Skeletal muscle satellite cell (primary cell): Measurements from ENCODE around the gene RARA.
A peak's percentile ranks its signal among the peaks of the same experiment; 100 is the strongest.
"Not testable (repeated sequence)": the region's sequence is repeated elsewhere in the genome, so short reads cannot be mapped to it uniquely, and the experiment has no call there.

ENCODE experiments used
- H3K27me3 ChIP-seq: 2 replicates; pipeline ENCODE4 v1.7.0; 2013; ENCODE audit warnings: low read length; ENCODE audit not compliant: control insufficient read depth, insufficient read depth
- H3K36me3 ChIP-seq: 2 replicates; pipeline ENCODE4 v1.7.0; 2013; ENCODE audit warnings: mild to moderate bottlenecking, control low read depth, low read length; ENCODE audit not compliant: insufficient read depth
- H3K4me1 ChIP-seq: 2 replicates; pipeline ENCODE4 v1.7.0; 2013; ENCODE audit warnings: low read length; ENCODE audit not compliant: control insufficient read depth, insufficient read depth
- H3K4me2 ChIP-seq: 2 replicates; pipeline ENCODE4 v1.7.0; 2013; ENCODE audit warnings: mild to moderate bottlenecking, low read length
- H3K4me3 ChIP-seq: 2 replicates; pipeline ENCODE4 v1.7.0; 2013; ENCODE audit warnings: low read length
- H3K9ac ChIP-seq: 2 replicates; pipeline ENCODE4 v1.7.0; 2013; ENCODE audit warnings: mild to moderate bottlenecking, low read depth, low read length, moderate library complexity
- H3K9me3 ChIP-seq: replicated peaks from 2 replicates; pipeline ENCODE4 v1.7.0; 2013; ENCODE audit warnings: mild to moderate bottlenecking, control low read depth, low read length

Gene RARA

GRCh38 chr17:40360091-40360490, 51.1 kb downstream of the RARA start:
- H3K4me1 ChIP-seq: peaks cover 19% of the 10 kb centered on the region

GRCh38 chr17:40361063-40361924, 52.3 kb downstream of the RARA start:
- H3K27me3 ChIP-seq: no peaks in the 10 kb centered on the region
- H3K9me3 ChIP-seq: no peaks in the 10 kb centered on the region
- peaks cover 2% of the 10 kb centered on the region for H3K36me3 ChIP-seq
- H3K4me3 ChIP-seq: no peak overlapping the region
- no peak overlapping the region for H3K9ac ChIP-seq
- H3K4me2 ChIP-seq: no peak overlapping the region
- H3K4me1 ChIP-seq: peaks cover 19% of the 10 kb centered on the region

More at GRCh38 chr17:40360091-40360490, 51.1 kb downstream of the RARA start:
- Histone ChIP-seq H3K4me2 (no peak overlapping the region), H3K4me3 (no peak overlapping the region), H3K9ac (no peak overlapping the region), H3K27me3 (no peaks in the 10 kb centered on the region), H3K9me3 (no peaks in the 10 kb centered on the region), H3K36me3 (peaks cover 14% of the 10 kb centered on the region)

GRCh38 chr17:40361925-40362695, 53.1 kb downstream of the RARA start:
- H3K27me3 ChIP-seq: no peaks in the 10 kb centered on the region
- peak overlapping the region; percentile 82 for H3K4me3 ChIP-seq
- H3K36me3 ChIP-seq: no peaks in the 10 kb centered on the region
- H3K4me2 ChIP-seq: peak overlapping the region; percentile 100
- H3K9me3 ChIP-seq: no peaks in the 10 kb centered on the region
- peaks cover 19% of the 10 kb centered on the region for H3K4me1 ChIP-seq
- peak overlapping the region; percentile 63 for H3K9ac ChIP-seq

DNA sequence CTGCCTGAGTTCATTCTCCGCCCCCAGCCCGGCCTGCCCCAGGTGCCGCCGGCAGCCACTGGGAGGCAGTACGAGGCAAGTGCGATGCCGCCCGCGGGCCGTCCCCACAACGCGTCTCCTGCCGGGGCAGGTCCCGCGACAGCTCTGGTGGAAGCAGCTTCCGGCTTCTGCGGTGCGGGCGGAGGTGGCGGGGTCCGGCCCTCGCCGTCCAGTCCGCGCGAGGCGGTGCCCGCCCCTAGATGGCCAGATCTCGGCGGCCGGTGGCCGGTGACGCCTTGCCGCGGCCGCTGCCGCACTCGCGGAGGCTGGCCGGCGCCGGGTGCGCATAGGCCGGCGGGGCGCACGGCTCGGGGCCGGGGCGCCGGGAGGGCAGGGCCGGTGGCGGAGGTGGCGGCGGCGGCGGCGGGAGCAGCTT, 53.7 kb downstream of the RARA start:
- peak overlapping the region; percentile 63 for H3K9ac ChIP-seq
- H3K27me3 ChIP-seq: no peaks in the 10 kb centered on the region
- peak overlapping the region; percentile 100 for H3K4me2 ChIP-seq
- H3K9me3 ChIP-seq: no peaks in the 10 kb centered on the region
- peak overlapping the region; percentile 82 for H3K4me3 ChIP-seq
- H3K36me3 ChIP-seq: no peaks in the 10 kb centered on the region
- H3K4me1 ChIP-seq: peaks cover 18% of the 10 kb centered on the region

GRCh38 chr17:40363111-40363827, 54.3 kb downstream of the RARA start:
- Histone ChIP-seq H3K27me3 (no peaks in the 10 kb centered on the region), H3K9me3 (no peaks in the 10 kb centered on the region), H3K4me3 (peak overlapping the region; percentile 82), H3K4me1 (peaks cover 15% of the 10 kb centered on the region), H3K36me3 (no peaks in the 10 kb centered on the region), H3K9ac (peak overlapping the region; percentile 63), H3K4me2 (peak overlapping the region; percentile 100)

DNA sequence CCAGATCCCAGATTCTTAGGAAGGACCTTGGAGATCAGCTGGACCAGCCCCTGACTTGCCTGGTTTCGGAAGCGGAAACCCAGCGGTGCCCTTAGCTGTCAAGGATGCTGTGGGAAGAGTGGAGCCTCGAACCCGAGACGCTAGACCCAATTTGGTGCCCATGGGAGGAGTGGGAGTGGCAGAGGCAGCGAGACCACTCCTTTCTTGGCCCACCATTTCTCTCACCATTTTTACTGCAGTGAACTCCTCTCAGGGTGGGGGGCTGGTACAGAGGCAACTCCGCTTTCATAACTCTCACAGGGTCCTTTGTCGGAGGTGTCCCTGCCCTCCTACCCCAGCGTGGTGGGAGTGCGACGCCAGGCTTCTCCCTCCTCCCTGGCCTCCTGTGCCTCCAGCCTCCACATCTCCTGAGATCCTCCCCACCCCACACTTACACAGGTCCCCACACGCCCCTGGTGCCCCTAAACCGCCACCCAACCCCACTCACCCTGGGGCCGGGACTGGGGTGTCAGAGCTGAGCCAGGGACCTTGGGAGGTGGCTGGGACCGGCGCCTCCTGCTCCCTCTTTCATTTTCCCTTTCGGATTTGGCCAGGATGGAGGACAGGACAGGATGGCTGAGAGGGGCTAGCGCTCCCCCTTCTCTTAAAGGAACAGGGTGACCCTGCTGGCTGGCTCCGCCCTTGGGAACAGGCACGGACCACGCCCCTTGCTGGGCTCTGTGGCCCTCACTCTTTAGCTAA, 55.3 kb downstream of the RARA start, which contains the start of gene GJD3:
Gene GJD3 (minus strand): TSS at position 617 of the 741 bp plus-strand sequence. CDS start 922 bp downstream, outside the sequence.
- peak within 1 kb of the TSS; percentile 82 for H3K4me3 ChIP-seq
- peak within 1 kb of the TSS; percentile 63 for H3K9ac ChIP-seq
- no peaks in the 10 kb centered on the region for H3K36me3 ChIP-seq

DNA sequence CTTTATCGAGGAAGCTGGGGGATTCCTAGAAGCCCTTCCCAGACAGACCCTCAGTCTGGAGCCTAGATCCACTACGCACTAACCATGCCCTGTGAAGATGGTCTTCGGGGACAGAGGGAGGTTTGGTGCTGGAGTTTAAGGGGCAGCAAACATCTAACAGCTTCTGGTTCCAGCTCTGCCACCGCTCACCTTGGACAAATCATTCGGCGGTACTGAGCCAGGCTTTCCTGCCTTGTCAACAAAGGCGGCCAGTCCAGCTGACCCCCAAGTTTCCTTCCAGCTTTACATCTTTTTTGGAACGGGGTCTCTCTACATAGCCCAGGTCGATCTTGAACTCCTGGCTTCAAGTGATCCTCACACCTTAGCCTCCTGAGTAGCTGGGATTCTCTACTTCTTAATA, 55.9 kb downstream of the RARA start:
- Histone ChIP-seq H3K36me3 (no peaks in the 10 kb centered on the region), H3K9me3 (no peaks in the 10 kb centered on the region), H3K4me3 (no peak overlapping the region), H3K4me1 (peaks cover 11% of the 10 kb centered on the region), H3K27me3 (no peaks in the 10 kb centered on the region), H3K9ac (no peak overlapping the region), H3K4me2 (no peak overlapping the region)

More for the DNA sequence above, 55.3 kb downstream of the RARA start, which contains the start of gene GJD3:
- Histone ChIP-seq H3K27me3 (no peaks in the 10 kb centered on the region), H3K4me1 (peaks cover 11% of the 10 kb centered on the region), H3K4me2 (peak within 1 kb of the TSS; percentile 100), H3K9me3 (no peaks in the 10 kb centered on the region)

- H3K9ac ChIP-seq: no peak overlapping the region
- H3K27me3 ChIP-seq: no peaks in the 10 kb centered on the region
- no peak overlapping the region for H3K4me2 ChIP-seq
- H3K4me1 ChIP-seq: peaks cover 11% of the 10 kb centered on the region
- H3K4me3 ChIP-seq: no peak overlapping the region
- no peaks in the 10 kb centered on the region for H3K9me3 ChIP-seq
- no peaks in the 10 kb centered on the region for H3K36me3 ChIP-seq
These were observed 57.3 kb downstream of the RARA start for GRCh38 chr17:40366076-40366860.

GRCh38 chr17:40366861-40367518, 58.0 kb downstream of the RARA start:
- no peak overlapping the region for H3K9ac ChIP-seq
- peaks cover 11% of the 10 kb centered on the region for H3K4me1 ChIP-seq
- no peaks in the 10 kb centered on the region for H3K27me3 ChIP-seq
- no peak overlapping the region for H3K4me2 ChIP-seq
- H3K4me3 ChIP-seq: no peak overlapping the region
- H3K36me3 ChIP-seq: no peaks in the 10 kb centered on the region
- no peaks in the 10 kb centered on the region for H3K9me3 ChIP-seq

- not testable (repeated sequence) for H3K9me3 ChIP-seq, H3K4me2 ChIP-seq, H3K4me3 ChIP-seq, H3K27me3 ChIP-seq, H3K9ac ChIP-seq, H3K36me3 ChIP-seq
- peaks cover 11% of the 10 kb centered on the region for H3K4me1 ChIP-seq
These were observed 58.7 kb downstream of the RARA start for GRCh38 chr17:40367728-40368127.
